Activated T-cell treated with anti-CD3 and anti-CD28 coated beads for 24 hours (primary cell): ENCODE data around the gene PTPRD.

Experiments used
- DNase-seq: peaks from one replicate; pipeline ENCODE4 v3.0.0-alpha.2; 2020; ENCODE audit warnings: low read depth

PTPRD gene

DNA sequence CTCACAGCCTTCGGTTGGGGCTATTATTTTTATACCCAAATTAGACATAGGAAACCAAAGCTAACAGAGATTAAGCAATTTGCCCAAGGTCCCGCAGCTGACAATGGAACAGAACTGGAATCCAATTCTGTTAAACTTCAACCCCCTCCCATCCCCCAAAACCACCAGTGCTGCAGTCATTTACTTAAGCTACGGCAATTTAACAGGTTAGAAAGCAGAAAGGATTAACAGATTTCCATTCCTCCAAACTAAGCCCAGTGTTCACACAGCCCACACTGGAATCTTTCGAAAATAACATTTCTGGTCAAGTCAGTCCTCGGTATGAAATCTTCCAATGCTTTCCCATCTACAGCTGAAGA lies 1790.2 kb downstream of the PTPRD start:
- no peak for DNase-seq

DNA sequence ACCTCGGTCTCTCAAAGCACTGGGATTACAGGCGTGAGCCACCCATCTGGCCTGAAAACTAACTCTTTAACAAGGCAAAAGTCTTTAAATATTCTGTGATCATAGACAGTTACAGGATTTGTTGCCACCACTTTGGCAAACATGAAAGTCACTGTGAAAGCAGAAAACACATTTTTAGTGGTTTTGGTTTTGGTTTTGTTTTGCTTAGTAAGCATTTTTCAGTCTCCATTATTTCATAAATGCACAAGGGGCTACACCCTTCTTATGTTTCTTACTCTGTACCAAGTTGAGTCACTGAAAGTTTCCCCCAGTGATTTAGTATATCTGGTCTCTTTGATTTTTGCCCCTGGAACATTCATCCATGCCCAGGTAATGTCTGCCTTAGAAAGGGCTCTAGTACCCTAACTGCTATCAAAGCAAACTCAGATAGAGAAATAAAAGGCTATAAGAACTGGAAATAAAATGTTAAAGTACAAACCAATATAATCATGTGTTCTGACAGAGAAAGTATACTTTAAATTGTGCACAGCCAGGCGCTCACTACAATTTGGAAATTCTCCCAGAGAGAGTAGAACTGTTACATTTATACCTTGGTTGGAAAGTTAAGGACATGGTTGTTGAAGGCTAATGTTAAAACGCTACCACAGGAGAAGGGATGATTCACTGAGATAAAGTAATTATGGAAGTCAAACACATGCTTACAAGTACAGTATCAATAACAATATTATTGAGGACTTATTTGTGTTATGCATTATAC lies 1790.7 kb downstream of the PTPRD start:
- no peak for DNase-seq

DNA sequence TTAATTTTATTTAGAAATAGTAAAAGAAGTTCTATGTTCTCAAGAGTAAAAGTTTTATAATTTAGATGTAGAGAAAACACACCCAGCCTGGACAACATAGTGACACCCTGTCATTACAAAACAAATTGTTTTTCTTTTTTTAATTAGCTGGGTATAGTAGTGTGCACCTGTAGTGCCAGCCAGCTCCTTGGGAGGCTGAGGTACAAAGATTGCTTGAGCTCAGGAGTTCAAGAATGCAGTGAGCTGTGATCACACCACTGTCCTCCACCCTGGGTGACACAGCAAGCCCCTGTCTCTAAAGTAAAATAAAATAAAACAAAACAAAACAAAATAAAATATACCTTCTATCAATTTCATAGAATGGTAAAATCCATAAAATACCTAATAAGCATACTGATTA lies 1795.5 kb downstream of the PTPRD start:
- no peak for DNase-seq

DNA sequence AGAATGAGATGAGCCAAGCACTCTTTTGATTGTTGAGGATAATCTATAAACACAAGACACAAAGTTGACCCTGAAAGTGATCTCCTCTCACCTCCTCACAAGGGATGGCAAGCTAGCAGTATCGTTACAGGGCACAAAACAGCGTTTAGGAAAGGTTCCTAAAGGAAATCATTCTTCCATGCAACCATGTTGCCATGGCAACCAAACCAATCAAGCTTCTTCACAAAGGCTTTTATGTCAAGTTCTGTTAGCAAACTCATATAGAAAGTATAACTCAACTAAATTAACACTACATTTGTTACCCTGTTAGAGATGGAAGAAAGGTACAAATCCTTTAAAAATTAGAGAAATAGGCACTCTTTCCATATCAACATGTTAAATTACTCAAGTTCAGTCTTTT lies 1796.4 kb downstream of the PTPRD start:
- DNase-seq, result no peak

DNA sequence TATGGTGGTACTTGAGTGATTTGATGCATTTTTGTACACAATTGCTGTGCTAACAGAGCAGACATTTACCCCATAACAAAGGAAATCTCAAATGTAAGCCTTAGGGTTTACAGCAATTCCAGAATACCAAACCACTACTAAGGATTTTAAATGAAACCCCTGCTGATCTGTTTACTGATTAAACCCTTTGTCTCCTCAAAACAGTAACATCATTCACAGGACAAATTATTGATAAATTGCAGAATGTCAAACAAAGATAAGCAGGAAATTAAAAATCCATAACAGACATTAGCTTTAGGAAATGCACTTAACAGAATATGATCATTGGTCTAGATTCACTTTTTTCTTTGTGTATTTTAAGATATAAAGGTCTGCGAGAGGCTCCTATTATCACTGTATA lies 1796.9 kb downstream of the PTPRD start:
- DNase-seq, result no peak

DNA sequence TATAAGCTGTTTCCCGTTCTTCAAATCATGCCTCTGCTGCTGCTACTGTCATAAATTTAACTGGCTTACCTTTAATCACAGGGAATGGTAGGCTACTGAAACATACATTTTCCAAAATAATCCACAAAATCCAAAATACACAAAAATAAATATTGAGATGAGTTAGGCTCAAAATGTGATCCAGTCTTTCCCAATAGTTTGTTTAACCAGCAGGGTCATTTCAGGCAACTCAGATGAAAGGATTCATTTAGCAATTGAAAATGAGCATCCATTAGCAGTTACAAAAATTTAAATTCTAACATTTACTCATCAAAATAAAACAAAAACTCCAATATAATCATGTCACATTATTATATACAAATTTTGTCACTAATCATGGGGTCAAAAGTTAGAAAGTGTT lies 1797.6 kb downstream of the PTPRD start:
- DNase-seq, result no peak

DNA sequence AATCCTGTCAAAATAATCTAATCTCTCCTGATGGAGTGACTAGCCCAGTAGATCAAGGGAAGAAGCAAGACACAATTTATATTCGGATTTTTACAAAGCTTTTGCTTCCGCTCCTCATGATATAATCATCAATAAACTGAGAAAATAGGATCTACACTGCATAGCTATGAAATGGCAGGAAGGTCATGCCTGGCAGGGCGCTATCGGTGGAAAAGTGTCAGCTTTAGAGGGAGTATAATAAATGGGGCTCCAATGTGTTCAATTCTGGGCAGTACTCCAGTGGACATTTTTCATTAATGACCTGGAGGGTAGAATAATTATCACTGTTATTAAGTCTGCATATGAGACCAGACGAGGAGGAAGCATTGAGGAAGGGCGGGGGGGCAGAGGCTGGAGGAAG lies 1799.9 kb downstream of the PTPRD start:
- no peak for DNase-seq

DNA sequence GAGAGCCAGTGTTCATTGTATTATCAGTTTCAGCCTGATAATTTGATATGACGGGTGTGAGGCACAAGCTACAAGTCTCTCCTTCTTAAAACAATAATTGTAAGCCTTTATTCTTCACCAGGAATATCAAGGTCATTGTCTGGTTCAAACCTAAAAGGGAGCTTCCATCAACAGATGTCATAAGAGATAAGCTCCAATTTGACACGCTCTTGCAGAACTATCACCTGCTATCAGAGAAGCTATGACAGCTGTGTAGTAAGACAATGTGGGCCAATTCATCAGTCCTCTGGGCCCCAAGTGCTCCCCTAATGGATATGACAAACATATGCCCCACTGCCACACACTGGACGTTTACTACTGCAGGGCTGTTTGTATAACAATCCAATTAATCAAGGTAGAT lies 1803.1 kb downstream of the PTPRD start:
- no peak for DNase-seq

DNA sequence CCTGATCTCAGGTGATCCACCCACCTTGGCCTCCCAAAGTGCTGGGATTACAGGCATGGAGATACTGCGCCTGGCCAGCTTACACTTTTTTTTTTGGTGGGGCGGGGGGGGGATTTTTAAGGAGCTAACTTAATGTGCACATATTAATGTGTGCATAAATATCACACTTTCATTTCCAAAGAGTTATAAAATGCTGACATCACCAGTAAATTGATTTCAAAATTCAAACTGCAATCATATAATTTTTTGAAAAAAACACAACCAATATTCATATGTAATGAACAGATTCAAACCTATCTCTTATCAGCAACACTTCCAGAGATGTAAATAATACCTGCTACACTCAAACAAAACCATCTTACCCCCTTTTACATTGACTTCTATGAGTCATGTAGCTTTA lies 1806.7 kb downstream of the PTPRD start:
- DNase-seq, result no peak

DNA sequence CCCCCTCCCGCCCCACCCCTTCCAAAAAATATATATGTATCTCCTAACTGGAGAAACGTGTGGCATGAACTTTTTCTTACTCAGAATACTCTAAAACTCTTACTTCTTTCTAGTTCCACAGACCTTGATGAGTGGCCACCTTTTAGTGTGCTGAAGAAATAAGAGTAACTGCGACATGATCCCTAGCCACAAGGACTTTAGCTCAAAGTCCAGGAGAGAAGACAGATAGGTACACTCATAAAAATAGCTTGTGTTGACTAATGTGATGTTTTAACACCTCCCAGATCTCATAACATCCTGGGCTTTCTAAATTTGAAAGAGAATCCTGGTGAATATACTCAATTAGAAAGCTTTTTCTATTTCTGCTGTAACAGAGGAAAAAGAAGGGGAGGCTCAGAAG lies 1808.2 kb downstream of the PTPRD start:
- no peak for DNase-seq

DNA sequence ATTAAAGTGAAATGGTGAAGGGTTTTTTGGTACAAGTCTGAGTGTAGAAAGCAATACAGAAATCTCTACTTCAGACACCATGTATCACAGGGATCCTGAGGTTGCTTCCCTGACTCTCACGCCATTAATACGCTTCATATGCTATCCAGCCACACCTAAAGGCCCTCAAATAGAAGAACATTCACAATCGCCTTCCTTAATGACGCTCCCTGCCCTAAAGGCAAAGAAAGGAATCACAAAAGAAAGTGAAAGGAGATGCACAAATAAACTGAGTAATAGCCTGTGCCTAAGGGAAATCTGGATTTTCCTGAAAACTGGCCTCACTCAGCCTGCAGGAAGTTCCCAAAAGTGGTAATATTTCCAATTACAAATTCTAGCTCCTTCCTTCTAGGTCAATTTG lies 1810.6 kb downstream of the PTPRD start:
- DNase-seq, result no peak

DNA sequence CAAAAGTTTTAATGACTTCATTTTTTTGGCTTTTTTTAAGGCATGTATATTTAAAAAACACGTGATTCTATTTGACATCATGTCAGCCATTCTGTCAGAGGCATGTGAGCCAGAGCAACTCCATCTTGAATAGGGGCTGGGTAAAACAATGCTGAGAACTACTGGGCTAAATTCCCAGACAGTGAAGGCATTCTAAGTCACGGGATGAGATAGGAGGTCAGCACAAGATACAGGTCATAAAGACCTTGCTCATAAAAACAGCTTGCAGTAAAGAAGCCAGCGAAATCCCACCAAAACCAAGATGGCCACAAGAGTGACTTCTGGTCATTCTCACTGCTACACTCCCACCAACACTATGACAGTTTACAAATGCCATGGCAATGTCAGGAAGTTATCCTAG lies 1812.6 kb downstream of the PTPRD start:
- no peak for DNase-seq

DNA sequence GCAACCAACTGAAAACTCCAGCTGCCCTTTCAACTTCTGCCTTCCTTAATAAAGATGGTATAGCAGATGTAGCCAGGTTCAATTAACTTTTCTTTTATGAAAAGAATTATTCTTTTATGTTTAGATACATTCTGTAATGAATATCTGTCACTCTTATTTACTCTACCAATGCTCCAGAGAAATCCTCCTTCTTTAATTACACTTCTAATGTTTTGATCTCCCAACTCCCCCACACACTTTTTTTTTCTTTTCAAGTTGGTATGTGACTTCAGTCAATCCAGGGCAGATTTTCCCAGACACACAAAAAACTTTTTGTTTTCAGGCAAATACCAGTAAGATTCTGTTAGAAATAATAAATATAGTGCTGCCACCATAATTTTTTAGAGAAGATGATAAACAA lies 1813.2 kb downstream of the PTPRD start:
- DNase-seq, result no peak

DNA sequence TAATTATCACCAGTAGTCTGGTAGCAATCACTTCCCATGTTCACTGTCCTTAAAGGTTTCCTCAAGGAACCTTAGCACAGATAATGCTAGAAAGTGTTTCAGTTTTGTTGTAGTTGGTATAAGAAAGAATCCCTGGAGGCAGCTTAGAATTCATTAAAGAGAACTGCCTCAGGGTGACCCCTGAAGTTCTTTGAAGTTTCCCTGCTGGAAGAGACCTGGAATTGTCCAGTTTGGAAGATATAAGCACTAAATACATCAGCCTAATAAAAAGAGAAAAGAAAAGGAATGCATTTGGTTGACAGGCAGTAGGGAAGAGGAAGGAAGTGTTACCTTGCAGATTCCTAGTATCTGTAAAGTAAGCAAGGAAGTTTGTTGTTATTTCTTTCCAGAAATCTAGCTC lies 1813.6 kb downstream of the PTPRD start:
- no peak for DNase-seq

DNA sequence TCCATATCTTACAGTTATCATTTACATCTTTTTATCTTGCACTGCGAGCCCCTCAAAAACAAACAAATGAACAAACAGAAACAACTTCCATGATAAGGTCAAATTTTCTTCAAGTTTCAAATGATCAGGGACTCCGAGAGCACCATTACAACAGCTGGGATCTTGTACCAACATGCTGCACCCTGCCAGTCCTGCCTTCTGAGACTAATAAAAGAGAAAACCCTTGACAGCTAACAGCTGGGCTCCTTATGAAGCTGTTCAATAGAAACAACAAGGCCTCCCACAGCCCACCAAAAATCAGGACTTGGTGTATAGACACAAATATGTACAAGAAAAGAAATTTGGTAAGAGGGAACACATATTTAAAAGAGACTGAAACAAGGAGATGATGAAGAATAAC lies 1828.0 kb downstream of the PTPRD start:
- DNase-seq, result no peak

DNA sequence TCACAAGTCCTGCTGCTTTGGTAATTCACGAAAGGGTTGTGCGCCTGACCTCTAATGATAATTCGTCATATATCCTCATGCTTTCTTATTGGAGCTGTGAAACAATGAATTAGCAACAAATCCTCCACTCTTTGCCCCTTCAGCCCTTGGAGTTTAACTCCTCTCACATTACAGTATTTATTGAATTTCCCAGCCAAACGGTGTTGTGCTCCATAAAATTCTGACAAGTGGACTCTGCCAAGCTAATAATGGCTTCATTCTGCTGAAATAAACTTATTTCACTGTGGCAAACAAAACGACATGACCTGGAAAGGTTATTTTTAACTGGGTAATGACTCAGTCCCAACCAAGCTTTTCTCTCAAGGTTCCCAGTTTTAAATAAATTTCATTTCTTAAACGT lies 1828.9 kb downstream of the PTPRD start:
- DNase-seq, result no peak

DNA sequence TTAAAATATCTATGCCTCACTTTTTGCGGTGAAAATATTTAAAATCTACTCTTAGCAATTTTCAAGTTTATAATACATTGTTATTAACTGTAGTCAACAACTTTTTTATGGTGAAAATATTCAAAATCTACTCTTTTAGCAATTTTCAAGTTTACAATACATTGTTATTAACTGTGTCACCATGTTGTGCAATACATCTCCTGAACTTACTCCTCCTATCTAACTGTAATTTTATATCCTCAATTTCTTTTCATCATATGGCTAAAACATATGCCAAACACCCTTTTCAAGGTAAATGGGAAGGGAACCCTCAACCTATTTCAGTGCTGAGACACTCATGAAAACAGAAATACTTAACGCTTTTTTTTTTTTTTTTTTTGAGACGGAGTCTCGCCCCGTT lies 1830.6 kb downstream of the PTPRD start:
- DNase-seq, result no peak

DNA sequence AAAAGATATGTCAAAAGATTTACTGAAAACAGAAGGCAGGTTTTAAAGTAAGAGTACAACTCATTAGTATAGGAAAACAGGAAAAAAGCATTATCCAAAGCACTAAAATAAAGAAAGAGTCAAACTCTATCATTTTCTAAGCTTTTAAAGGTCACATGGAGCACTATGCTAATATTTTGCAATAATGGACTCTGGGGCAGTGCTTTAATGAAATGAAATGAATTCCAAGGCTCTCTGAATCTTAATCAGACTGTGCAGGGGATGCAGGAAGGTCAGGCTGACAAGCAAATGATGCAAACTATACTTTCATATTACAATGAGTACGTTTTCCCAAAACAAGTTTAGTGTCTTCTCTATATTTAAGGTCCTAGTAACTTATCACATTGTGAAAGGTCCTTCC lies 1831.3 kb downstream of the PTPRD start:
- no peak for DNase-seq

DNA sequence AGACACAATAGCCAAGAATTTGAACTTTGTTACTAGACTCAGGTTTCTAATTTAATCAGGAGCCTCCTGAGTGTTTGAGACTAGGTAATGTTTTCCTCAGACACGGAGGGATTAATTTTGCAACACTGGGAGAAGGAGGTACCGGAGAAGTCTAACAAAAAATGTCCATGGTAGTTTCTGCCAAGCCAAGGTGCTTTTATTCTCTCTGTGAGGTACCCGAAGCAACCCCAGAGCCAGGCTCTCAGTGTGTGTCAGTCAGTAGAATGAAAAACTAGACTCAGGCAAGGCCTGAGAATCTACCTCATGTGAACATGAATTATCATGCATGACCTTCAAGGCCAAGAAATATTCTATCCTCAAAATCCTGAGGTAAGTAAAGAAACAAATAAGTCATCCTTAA lies 1832.4 kb downstream of the PTPRD start:
- no peak for DNase-seq

DNA sequence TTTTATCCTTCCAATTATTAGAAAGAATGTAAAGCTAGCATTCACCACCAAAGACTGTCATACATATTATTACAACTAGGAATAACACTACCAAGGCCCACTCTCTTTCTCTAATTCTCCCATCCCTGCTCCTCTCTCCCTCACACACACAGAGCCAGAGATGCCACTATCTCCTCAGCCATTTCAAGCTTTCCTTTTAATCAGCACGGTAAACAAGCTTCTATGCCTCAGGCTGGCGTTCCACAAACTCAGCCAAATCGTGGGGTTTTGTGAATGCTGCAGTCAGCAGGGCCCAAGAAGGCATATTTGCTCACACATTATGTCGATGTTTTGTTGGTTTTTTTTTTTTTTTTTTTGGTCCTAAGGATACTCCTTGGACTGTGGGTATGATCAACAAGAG lies 1833.3 kb downstream of the PTPRD start:
- no peak for DNase-seq

DNA sequence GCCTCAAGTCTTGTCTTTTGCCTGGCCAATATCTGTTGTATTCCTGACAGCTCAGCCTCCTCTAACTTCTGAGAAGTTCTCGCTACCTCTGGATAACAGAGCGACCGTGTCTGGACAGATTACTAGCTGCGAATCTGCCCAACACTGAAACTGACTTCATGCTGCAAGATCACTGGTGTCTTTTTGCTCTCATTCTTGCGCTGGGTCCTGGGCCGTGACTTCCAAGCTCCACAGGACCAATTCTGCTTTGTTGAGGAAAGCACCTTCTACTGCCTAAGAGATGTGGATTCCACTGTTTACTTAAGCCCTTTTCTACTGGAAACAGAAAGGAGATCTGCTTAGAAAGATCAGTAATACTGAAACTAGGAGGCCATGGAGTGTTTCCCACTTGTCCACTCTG lies 1834.4 kb downstream of the PTPRD start:
- no peak for DNase-seq

DNA sequence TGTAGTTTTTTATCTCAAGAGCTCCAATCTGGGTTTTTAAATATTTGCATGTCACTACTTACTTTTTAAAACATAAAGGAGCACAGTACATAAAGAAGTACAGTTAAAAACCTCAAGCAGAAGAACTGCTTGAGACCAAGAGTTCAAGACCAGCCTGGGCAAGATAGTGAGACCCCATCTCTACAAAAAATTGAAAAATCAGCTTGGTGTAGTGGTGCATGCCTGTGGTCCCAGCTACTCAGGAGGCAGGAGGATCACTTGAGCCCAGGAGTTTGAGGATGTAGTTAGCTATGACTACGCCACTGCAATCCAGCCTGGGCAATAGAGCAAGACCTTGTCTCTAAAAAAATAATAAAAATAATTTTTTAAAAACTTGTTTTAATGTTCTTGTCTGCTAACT lies 1840.5 kb downstream of the PTPRD start:
- DNase-seq, result no peak

DNA sequence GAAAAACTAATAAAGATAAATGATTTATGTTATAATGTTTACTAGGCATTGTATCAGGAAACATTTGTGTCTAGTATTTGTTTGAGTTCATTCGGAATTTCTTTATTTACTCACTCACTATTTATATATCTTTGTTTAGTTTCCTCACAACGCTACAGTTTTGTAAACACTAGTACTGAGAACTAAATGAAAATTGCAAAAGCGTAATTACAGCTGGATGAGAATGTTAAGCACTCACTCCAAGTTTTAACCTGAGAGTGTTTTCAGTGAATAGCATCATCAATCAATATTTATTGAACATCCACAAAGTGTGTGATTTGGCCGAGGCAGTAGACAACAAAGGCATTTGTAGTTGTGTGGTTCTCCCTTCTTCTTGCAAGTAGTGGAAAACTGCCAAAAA lies 1843.6 kb downstream of the PTPRD start:
- no peak for DNase-seq

DNA sequence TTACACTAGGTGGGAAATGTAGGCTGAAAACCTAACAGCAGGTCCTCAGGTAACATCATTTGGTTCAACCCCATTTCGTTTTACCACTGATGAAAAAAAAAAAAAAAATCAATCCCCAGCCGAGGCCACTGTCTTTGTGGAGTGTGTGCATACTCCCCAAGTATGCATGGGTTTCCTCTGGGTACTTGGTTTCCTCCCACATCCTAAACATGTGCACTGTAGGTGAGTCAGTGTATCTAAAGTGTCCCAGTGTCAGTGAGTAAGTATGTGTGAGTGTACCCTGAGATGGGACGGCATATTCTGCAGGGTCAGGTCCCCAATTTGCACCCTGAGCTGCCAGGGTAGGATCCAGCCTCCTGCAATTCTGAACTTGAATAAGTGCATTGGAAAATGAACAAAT lies 1846.7 kb downstream of the PTPRD start:
- DNase-seq, result no peak

DNA sequence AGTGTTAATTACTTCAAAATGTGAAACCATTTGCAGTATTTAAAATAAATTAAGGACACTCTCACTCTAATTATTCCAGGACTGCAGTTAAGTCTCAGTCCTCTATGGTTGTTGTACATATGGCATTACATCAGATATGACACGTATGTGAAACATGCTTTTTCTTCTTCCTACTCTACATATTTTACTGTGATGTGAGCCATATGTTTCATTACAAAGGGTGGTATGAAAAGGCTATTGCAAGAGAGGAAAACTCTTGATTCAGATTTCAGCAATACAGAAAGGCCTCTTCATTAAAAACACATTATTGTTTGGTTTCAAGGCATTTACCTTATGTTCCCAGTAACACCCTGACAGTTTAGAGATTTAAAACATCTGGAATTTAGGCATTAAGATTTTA lies 1848.8 kb downstream of the PTPRD start:
- DNase-seq, result no peak
